ENCODE results near the gene ZDHHC19.

- TF ChIP-seq CTCF (IDR thresholded peaks at IDR 0.05; ENCODE audit: low read depth, low read length) (no peak), POLR2A (IDR thresholded peaks at IDR 0.05; ENCODE audit: extremely low read depth, insufficient read length) (no peak), MAX (IDR thresholded peaks at IDR 0.05; ENCODE audit: low read depth, low read length) (no peak), MYC (IDR thresholded peaks at IDR 0.05; ENCODE audit: low read depth, low read length) (no peak)
Measured at GRCh38 chr3:196194542-196194915, 16.7 kb downstream of the ZDHHC19 start.

All from NB4 (cell line).